GM12801 (cell line): ENCODE measurements around the gene TMEM198.

ENCODE experiments used
- CTCF ChIP-seq: IDR thresholded peaks from one replicate; pipeline ENCODE4 v1.5.1; 2011; ENCODE audit warnings: control low read depth; ENCODE audit not compliant: insufficient read length; ENCODE audit errors: extremely low read depth

TMEM198 gene

GRCh38 chr2:219562049-219563020, 18.5 kb downstream of the TMEM198 start:
- TF ChIP-seq CTCF = no peak

GRCh38 chr2:219563271-219563928, 19.6 kb downstream of the TMEM198 start:
- no peak for TF ChIP-seq CTCF

GRCh38 chr2:219565130-219566080, 21.6 kb downstream of the TMEM198 start:
- TF ChIP-seq CTCF = no peak

GRCh38 chr2:219566640-219567039, 22.8 kb downstream of the TMEM198 start:
- no peak for TF ChIP-seq CTCF

- TF ChIP-seq CTCF = no peak
Observed at GRCh38 chr2:219567131-219567530, 23.3 kb downstream of the TMEM198 start.

- TF ChIP-seq CTCF = no peak
Observed at GRCh38 chr2:219567791-219568361, 24.0 kb downstream of the TMEM198 start.

- no peak for TF ChIP-seq CTCF
Observed at GRCh38 chr2:219569041-219569440, 25.2 kb downstream of the TMEM198 start.
